ENCODE results near the gene VILL. TPM values are rescaled to one million over a fixed set of nuclear protein-coding genes. Genes with fewer than 3 reads are reported as not detected.

VILL gene
- polyA plus RNA-seq, 1 donor from 2014 or later, result not detected

- H3F3A ChIP-seq (ENCODE audit: insufficient read depth, low read length, poor library complexity, severe bottlenecking), result no peaks in the 10 kb centered on the region
- H3K9me2 ChIP-seq (ENCODE audit: insufficient read depth, low read length), result no peaks in the 10 kb centered on the region
- TF ChIP-seq EP300 (conservative IDR thresholded peaks at IDR 0.05; ENCODE audit: poor library complexity, severe bottlenecking), result no peak
- H3K4me2 ChIP-seq (ENCODE audit: low read length), result no peak overlapping the region
- no peak overlapping the region for H2AFZ ChIP-seq (ENCODE audit: low read depth, low read length)
- no peaks in the 10 kb centered on the region for H3K79me2 ChIP-seq (replicated peaks; ENCODE audit: insufficient read depth, low read length)
- peaks cover 3% of the 10 kb centered on the region for H3K27me3 ChIP-seq (ENCODE audit: insufficient read depth, low read depth, low read length)
- H3K36me3 ChIP-seq (ENCODE audit: insufficient read depth, low read length), result no peaks in the 10 kb centered on the region
- no peaks in the 10 kb centered on the region for H3K9me3 ChIP-seq (ENCODE audit: low read length)
- no peaks in the 10 kb centered on the region for H4K20me1 ChIP-seq (ENCODE audit: insufficient read depth)
- no peak overlapping the region for H3K9ac ChIP-seq (ENCODE audit: low read length)
- no peak overlapping the region for H3K27ac ChIP-seq (ENCODE audit: low read length)
- no peak overlapping the region for H3K4me3 ChIP-seq (ENCODE audit: low read length)
Observed at GRCh38 chr3:37994639-37994972, 4.0 kb downstream of the VILL start.

GRCh38 chr3:37995652-37996641 is 5.4 kb downstream of the VILL start:
- no peaks in the 10 kb centered on the region for H4K20me1 ChIP-seq (ENCODE audit: insufficient read depth)
- no peak overlapping the region for H3K4me2 ChIP-seq (ENCODE audit: low read length)
- no peak overlapping the region for H3K9ac ChIP-seq (ENCODE audit: low read length)
- H3K36me3 ChIP-seq (ENCODE audit: insufficient read depth, low read length), result no peaks in the 10 kb centered on the region
- no peaks in the 10 kb centered on the region for H3K9me2 ChIP-seq (ENCODE audit: insufficient read depth, low read length)
- no peak overlapping the region for H2AFZ ChIP-seq (ENCODE audit: low read depth, low read length)
- no peak overlapping the region for H3K27ac ChIP-seq (ENCODE audit: low read length)
- H3K27me3 ChIP-seq (ENCODE audit: insufficient read depth, low read depth, low read length), result peaks cover 3% of the 10 kb centered on the region
- H3F3A ChIP-seq (ENCODE audit: insufficient read depth, low read length, poor library complexity, severe bottlenecking), result no peaks in the 10 kb centered on the region
- no peak for TF ChIP-seq SMC3 (conservative IDR thresholded peaks at IDR 0.05; ENCODE audit: poor library complexity)
- no peak for TF ChIP-seq POLR2AphosphoS5 (IDR thresholded peaks at IDR 0.05)
- no peak for TF ChIP-seq RAD21 (conservative IDR thresholded peaks at IDR 0.05)
- TF ChIP-seq EP300 (conservative IDR thresholded peaks at IDR 0.05; ENCODE audit: poor library complexity, severe bottlenecking), result no peak
- TF ChIP-seq CTCF (IDR thresholded peaks at IDR 0.05; ENCODE audit: poor library complexity, severe bottlenecking), result no peak
- TF ChIP-seq REST (IDR thresholded peaks at IDR 0.05; ENCODE audit: borderline replicate concordance), result no peak
- TF ChIP-seq TAF1 (IDR thresholded peaks at IDR 0.05; ENCODE audit: low read depth), result no peak
- TF ChIP-seq EZH2 (IDR thresholded peaks at IDR 0.05; ENCODE audit: borderline replicate concordance, insufficient read depth, low read length, poor library complexity, severe bottlenecking), result no peak
- no peak for TF ChIP-seq MXI1 (conservative IDR thresholded peaks at IDR 0.05; ENCODE audit: poor library complexity, severe bottlenecking)
- H3K79me2 ChIP-seq (replicated peaks; ENCODE audit: insufficient read depth, low read length), result no peaks in the 10 kb centered on the region
- no peak overlapping the region for H3K4me3 ChIP-seq (ENCODE audit: low read length)
- H3K9me3 ChIP-seq (ENCODE audit: low read length), result no peaks in the 10 kb centered on the region
